Caki2 (cell line): ENCODE data around the gene DPYSL4. TPM values are rescaled to one million over a fixed set of nuclear protein-coding genes. Genes with fewer than 3 reads are reported as not detected.

Source experiments
- DNase-seq: peaks from one replicate; pipeline ENCODE4 v3.0.0-alpha.2; 2015; ENCODE audit warnings: low read depth
- in situ Hi-C: cut with HindIII; loops from 2 replicates; pipeline ENCODE4 v1.10.0; 2016; ENCODE audit warnings: low sequenced_read_pairs, low pct_unique_long_range_greater_than_20kb, mixed read lengths
- total RNA-seq: library from RNA; depleted of rRNA; stranded (reverse); fragments of >200 nt; shearing (Covaris generic); gene quantifications from 2 replicates; pipeline ENCODE4 v1.2.3, GENCODE V29; 2014; ENCODE audit warnings: low replicate concordance

DPYSL4 gene
- total RNA-seq, 1 experiment from 2014 or later, result 0.14 TPM

DNA sequence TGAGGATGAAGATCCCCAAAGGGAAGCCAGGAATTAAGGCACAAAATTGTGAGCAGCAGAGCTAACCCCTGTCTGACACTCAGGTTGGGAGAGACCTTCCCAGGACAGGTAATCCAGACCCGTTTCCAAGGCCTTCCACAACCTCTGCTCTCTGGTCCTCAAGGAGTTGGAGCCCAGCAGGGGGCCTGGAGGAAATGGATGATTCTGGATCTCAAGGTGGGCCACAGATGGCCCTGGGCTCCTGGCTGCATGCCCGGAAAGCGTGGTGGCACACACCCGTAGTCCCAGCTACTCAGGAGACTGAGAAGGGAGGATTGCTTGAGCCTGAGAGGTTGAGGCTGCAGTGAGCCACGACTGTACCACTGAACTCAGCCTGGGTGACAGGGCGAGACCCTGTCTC lies 42.3 kb downstream of the DPYSL4 start:
- DNase-seq, result no peak
- in situ Hi-C loops, result no loop called here

GRCh38 chr10:132229834-132230556 lies 43.2 kb downstream of the DPYSL4 start:
- no peak for DNase-seq

GRCh38 chr10:132230557-132231210 lies 43.9 kb downstream of the DPYSL4 start:
- DNase-seq, result no peak
- in situ Hi-C loops, result no loop called here

More at GRCh38 chr10:132229834-132230556, 43.2 kb downstream of the DPYSL4 start:
- in situ Hi-C loops, result no loop called here

DNA sequence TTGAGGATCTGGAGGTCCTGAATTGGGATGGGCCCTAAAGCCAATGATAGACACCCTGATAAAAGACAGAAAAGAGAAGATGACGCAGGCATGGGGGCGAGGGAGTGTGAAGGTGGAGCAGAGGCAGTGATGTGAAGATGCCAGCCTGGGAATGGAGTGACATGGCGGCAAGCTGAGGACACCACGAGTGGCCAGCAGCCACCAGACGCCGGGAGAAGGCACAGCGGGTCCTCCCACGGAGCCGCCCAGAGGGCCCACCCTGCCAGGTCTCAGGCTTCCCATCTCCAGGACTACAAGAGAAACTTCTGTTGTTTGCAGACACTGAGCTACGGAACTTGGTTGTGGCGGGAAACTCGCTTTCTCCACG lies 44.9 kb downstream of the DPYSL4 start:
- in situ Hi-C loops, result no loop called here
- DNase-seq, result no peak

GRCh38 chr10:132232023-132232951 lies 45.5 kb downstream of the DPYSL4 start:
- in situ Hi-C loops, result no loop called here

DNA sequence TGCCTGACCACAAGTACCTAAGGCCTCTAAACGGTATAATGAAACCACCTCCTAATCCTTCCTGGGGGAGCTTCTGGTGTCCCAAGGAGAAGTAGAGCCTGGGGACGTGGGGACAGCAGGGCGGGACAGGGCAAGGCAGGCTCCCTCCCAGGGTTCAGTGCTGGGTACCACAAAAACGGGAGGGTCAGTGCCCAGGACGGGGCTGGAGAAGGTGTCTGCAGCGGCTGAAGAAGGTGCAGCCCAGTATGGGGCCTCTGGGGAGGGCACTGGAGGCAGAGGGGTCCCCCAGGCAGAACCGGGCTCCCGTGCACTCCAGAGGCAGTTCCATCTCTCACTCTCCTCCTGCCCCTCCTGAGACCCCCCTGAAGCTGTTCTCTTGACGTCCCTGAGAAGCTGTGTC lies 46.2 kb downstream of the DPYSL4 start:
- in situ Hi-C loops, result no loop called here

More at GRCh38 chr10:132232023-132232951, 45.5 kb downstream of the DPYSL4 start:
- no peak for DNase-seq

DNA sequence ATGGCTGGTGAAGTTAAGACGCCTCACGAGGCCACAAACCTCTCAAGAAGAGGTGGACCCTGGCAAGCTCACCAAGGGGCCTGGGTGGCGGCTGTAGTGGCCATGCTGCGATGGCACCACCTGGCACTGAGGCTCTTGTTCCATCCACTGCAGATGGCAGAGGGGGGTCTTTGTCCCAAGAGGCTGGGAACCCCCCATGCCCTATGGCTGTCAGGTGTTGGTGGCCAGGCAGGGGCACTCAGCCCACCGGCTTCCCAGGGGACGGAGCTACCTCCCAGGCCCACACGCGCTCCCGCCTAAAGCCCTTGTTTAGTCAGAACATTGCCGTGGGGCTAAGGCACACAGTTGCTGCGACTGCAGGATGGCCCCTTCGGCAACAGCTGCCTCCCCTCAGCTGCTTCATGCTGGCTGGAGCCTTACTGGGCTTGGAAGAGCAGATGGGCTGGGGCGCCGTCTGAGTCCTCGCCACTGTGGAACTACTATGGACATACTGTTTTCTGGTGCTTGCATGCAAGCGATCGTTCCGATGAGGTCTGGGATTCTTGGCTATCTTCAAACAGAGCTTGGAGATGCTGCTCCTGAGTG lies 46.8 kb downstream of the DPYSL4 start:
- in situ Hi-C loops, result no loop called here
- DNase-seq, result no peak

More for the DNA sequence above, 46.2 kb downstream of the DPYSL4 start:
- no peak for DNase-seq

DNA sequence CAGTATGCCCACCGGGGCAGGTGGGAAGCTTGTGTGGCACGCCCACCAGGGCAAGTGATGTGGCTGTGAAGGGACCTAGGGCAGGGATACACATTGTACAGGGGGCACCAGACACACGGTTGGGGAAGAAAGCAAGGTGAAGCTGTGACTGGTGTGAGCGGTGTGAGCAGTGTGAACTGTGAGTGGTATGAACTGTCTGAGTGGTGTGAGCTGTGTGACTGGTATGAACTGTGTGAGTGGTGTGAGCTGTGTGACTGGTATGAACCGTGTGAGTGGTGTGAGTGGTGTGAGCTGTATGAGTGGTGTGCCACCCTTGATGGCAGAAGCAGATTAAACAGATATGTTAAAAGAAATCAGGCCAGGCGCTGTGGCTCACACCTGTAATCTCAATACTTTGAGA lies 48.1 kb downstream of the DPYSL4 start:
- in situ Hi-C loops, result no loop called here
- DNase-seq, result no peak

- in situ Hi-C loops, result no loop called here
- no peak for DNase-seq
Measured at GRCh38 chr10:132236161-132236560, 49.4 kb downstream of the DPYSL4 start.

DNA sequence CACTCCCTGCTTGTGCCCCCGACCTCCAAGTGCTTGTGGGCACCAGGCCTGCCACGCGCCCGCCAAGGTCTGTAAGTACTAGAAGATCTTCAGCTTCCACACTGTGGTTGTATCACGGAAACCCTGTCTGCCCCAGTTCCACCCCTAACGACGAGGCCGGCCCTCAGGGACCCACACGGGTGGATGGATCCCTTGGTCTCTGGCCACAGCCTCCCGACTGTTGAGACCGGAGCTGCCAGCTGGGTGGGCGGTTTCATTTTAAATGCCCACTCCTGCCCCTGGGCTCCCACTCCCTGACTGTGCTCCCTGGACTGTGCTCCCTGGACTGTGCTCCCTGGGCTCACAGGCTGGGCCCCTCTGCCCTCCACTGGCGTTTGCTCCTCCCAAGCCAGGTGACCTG lies 50.1 kb downstream of the DPYSL4 start:
- DNase-seq, result no peak
- in situ Hi-C loops, result no loop called here

GRCh38 chr10:132237396-132237795 lies 50.6 kb downstream of the DPYSL4 start:
- in situ Hi-C loops, result no loop called here
- DNase-seq, result no peak

GRCh38 chr10:132237871-132238270 lies 51.1 kb downstream of the DPYSL4 start:
- DNase-seq, result no peak
- in situ Hi-C loops, result no loop called here

- no peak for DNase-seq
- in situ Hi-C loops, result no loop called here
Measured at GRCh38 chr10:132238371-132239125, 51.8 kb downstream of the DPYSL4 start.

DNA sequence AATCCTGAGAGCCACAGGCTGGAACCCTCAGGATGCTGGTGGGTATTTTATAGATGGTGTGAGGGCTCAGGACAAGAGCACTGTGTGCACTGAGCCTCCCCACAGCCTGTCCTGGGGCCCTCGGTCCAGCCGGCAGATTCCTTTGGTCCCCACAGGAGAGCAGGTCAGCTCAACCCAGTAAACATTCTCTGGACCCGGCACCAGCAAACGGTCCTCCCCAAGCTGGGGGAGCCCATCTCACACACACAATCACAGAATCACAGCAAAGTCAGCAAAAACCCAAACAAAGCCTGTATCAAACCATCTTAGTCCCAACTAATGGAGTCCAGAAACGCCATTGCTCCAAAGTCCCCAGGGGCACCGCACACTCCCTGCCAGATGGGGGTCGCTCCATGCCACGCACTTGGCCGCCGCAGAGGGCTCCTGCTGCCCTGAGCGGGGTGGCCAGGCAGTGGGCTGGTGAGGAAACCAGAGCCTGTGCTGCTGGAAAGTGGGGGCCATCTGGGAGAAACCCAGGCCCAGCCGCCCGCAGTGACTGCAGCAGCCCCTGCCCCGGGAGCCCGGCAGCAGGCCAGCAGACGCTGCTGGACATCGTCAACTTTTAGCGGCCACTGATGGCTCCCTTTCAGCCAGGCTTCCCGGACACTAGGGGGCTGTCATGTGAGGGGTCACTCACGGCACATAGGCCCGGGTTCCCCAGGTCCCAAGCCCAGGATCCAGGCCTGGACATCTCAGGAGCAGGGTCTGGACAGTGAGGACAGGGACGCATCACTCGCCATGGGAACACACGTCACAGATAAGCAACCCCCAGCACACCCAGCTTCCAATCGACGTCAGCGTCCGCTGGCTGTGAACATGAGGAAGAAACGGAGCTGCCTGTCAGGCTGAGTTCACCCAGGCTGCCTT lies 52.6 kb downstream of the DPYSL4 start:
- DNase-seq, result no peak
- in situ Hi-C loops, result no loop called here

DNA sequence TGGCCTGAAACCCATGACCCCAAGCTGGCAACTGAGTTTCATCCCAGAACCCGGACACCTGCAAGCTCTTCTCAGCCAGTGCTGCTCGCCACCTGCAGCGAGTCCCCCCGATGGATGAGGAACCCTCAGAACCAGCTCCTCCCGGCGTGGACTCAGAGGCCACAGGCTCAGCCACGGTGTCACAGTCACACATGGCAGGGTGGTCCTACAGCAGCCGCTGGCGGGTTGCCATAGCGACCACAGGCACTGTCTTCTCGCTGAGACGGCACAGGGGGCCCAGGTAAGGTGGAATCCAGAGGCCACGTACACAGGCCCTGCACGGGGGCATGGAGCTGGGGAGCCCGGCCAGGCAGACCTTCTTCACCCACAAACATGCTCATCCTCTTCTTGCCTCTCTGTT lies 53.4 kb downstream of the DPYSL4 start:
- in situ Hi-C loops, result no loop called here

DNA sequence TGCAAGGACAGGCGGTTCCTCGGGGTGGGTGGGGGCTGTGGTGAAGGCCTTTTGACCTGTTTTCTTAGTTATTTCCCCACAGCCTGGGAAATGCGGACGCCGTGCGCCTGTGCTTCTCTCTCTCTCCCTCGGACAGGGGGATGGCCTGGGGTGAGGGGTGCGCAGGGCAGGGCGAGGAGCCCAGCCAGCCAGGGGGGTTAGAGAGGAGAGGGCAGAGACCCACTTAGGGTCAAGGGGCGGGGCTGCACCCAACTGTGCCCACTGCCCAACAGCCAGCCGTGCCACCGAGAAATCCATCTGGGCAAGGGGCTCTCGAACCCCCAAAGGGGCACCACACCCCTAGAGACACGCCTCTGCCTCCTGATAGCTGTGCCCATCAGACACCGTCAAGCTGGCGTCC lies 53.8 kb downstream of the DPYSL4 start:
- in situ Hi-C loops, result no loop called here
- DNase-seq, result no peak

More for the DNA sequence above, 53.4 kb downstream of the DPYSL4 start:
- no peak for DNase-seq

GRCh38 chr10:132241086-132241485 lies 54.3 kb downstream of the DPYSL4 start:
- in situ Hi-C loops, result no loop called here
- no peak for DNase-seq
